Measurements from ENCODE around the gene STRN4.

GRCh38 chr19:46726971-46727501 is 19.2 kb downstream of the STRN4 start:
- no peak for TF ChIP-seq CTCF (IDR thresholded peaks at IDR 0.05; ENCODE audit: insufficient read depth, low read length)
- no peak for TF ChIP-seq POLR2AphosphoS5 (IDR thresholded peaks at IDR 0.05; ENCODE audit: low read depth)
- TF ChIP-seq, protein P1, sequence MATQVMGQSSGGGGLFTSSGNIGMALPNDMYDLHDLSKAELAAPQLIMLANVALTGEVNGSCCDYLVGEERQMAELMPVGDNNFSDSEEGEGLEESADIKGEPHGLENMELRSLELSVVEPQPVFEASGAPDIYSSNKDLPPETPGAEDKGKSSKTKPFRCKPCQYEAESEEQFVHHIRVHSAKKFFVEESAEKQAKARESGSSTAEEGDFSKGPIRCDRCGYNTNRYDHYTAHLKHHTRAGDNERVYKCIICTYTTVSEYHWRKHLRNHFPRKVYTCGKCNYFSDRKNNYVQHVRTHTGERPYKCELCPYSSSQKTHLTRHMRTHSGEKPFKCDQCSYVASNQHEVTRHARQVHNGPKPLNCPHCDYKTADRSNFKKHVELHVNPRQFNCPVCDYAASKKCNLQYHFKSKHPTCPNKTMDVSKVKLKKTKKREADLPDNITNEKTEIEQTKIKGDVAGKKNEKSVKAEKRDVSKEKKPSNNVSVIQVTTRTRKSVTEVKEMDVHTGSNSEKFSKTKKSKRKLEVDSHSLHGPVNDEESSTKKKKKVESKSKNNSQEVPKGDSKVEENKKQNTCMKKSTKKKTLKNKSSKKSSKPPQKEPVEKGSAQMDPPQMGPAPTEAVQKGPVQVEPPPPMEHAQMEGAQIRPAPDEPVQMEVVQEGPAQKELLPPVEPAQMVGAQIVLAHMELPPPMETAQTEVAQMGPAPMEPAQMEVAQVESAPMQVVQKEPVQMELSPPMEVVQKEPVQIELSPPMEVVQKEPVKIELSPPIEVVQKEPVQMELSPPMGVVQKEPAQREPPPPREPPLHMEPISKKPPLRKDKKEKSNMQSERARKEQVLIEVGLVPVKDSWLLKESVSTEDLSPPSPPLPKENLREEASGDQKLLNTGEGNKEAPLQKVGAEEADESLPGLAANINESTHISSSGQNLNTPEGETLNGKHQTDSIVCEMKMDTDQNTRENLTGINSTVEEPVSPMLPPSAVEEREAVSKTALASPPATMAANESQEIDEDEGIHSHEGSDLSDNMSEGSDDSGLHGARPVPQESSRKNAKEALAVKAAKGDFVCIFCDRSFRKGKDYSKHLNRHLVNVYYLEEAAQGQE (IDR thresholded peaks at IDR 0.05; ENCODE audit: insufficient replicate concordance, low read depth), result no peak
- TF ChIP-seq GABPA (IDR thresholded peaks at IDR 0.05; ENCODE audit: low read depth), result no peak
